GM18907 (cell line): Measurements from ENCODE around the gene SH3RF3.

Source experiments
- ATAC-seq: cut with Tn5 transposase; IDR thresholded peaks from one replicate; pipeline ENCODE4 v1.9.1; 2021; ENCODE audit warnings: mild to moderate bottlenecking, moderate library complexity; ENCODE audit not compliant: unreplicated experiment

The SH3RF3 gene

GRCh38 chr2:109422758-109423500 is 293.9 kb downstream of the SH3RF3 start:
- ATAC-seq: no peak

- ATAC-seq: no peak
Measured at GRCh38 chr2:109423556-109424359, 294.8 kb downstream of the SH3RF3 start.

GRCh38 chr2:109425411-109425810 is 296.4 kb downstream of the SH3RF3 start:
- ATAC-seq: no peak

- no peak for ATAC-seq
Measured at GRCh38 chr2:109427661-109428091, 298.7 kb downstream of the SH3RF3 start.

- ATAC-seq: no peak
Measured at GRCh38 chr2:109428281-109428680, 299.3 kb downstream of the SH3RF3 start.

GRCh38 chr2:109428841-109429566 is 300.0 kb downstream of the SH3RF3 start:
- ATAC-seq: no peak

GRCh38 chr2:109429567-109430328 is 300.7 kb downstream of the SH3RF3 start:
- no peak for ATAC-seq

- no peak for ATAC-seq
Measured at GRCh38 chr2:109430329-109430636, 301.3 kb downstream of the SH3RF3 start.

GRCh38 chr2:109432421-109432820 is 303.4 kb downstream of the SH3RF3 start:
- no peak for ATAC-seq

- ATAC-seq: no peak
Measured at GRCh38 chr2:109433486-109433885, 304.5 kb downstream of the SH3RF3 start.

GRCh38 chr2:109433926-109434325 is 304.9 kb downstream of the SH3RF3 start:
- ATAC-seq: no peak

GRCh38 chr2:109434351-109434750 is 305.3 kb downstream of the SH3RF3 start:
- ATAC-seq: no peak

- no peak for ATAC-seq
Measured at GRCh38 chr2:109435066-109435690, 306.2 kb downstream of the SH3RF3 start.

- ATAC-seq: no peak
Measured at GRCh38 chr2:109435901-109436598, 307.0 kb downstream of the SH3RF3 start.

- ATAC-seq: no peak
Measured at GRCh38 chr2:109436610-109437225, 307.7 kb downstream of the SH3RF3 start.

GRCh38 chr2:109437325-109438090 is 308.5 kb downstream of the SH3RF3 start:
- ATAC-seq: no peak

- no peak for ATAC-seq
Measured at GRCh38 chr2:109438146-109438545, 309.1 kb downstream of the SH3RF3 start.

- no peak for ATAC-seq
Measured at GRCh38 chr2:109438773-109439389, 309.9 kb downstream of the SH3RF3 start.
